ENCODE measurements around the gene GRK5. TPM values are rescaled to one million over a fixed set of nuclear protein-coding genes. Genes with fewer than 3 reads are reported as not detected.

Gene GRK5
- total RNA-seq, 1 experiment from 2014 or later = 2.3 TPM

DNA sequence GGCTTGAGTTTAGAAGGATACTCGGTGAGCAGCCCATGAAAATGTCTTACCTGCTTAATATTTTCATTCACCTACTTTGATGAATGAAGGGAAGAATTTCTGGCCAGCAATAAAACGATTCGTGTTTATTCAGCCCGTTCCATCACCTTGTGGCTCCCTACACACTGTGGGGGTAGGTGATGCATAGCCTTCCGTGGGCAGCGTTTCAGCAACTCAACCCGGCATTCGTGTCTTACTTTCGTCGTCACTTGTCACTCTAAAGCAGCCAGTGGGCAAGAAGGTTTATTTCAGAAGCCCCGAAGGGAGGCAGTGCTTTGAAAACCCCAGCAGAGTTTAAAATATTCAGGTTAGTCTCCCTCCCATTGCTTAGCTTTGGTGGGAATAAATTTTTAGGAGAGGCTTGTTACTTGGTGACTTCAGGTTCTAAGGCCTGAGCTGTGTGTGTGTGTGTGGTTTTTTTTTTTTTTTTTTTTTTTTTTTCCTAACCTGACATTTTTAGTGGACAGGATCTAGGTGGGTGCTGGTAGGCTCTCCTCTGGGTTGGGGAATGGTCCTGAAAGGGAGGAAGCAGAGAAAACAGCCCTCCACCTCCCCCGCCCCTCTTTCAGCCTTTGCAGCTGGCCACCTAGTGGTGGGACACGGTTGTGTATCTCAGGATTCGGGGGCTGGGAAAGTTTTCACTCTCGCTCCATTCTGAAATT is 1.8 kb downstream of the GRK5 start:
- Mint-ChIP-seq H3K4me3 (peak overlapping the region; percentile 82), H3K27ac (no peak overlapping the region), H3K9me3 (no peaks in the 10 kb centered on the region), H3K27me3 (ENCODE audit: low read depth) (peaks cover 18% of the 10 kb centered on the region), H3K4me1 (peaks cover 51% of the 10 kb centered on the region), H3K36me3 (no peaks in the 10 kb centered on the region)
- ATAC-seq (peak; percentile 12), DNase-seq (ENCODE audit: low spot score) (peak; percentile 80)
- POLR2A ChIA-PET = interaction anchor here (0.5 kb wide), 1 partner anchor 376 kb away, joined by 3 read pairs; no protein-coding TSS in a partner anchor
- TF ChIP-seq ZNF532 (CRISPR knock-in tag; IDR thresholded peaks at IDR 0.05; ENCODE audit: borderline replicate concordance) (no peak), MXD4 (CRISPR knock-in tag; IDR thresholded peaks at IDR 0.05; ENCODE audit: borderline replicate concordance) (no peak), ZNF512 (CRISPR knock-in tag; IDR thresholded peaks at IDR 0.05; ENCODE audit: borderline replicate concordance) (no peak)
- TF ChIP-seq, protein P1, sequence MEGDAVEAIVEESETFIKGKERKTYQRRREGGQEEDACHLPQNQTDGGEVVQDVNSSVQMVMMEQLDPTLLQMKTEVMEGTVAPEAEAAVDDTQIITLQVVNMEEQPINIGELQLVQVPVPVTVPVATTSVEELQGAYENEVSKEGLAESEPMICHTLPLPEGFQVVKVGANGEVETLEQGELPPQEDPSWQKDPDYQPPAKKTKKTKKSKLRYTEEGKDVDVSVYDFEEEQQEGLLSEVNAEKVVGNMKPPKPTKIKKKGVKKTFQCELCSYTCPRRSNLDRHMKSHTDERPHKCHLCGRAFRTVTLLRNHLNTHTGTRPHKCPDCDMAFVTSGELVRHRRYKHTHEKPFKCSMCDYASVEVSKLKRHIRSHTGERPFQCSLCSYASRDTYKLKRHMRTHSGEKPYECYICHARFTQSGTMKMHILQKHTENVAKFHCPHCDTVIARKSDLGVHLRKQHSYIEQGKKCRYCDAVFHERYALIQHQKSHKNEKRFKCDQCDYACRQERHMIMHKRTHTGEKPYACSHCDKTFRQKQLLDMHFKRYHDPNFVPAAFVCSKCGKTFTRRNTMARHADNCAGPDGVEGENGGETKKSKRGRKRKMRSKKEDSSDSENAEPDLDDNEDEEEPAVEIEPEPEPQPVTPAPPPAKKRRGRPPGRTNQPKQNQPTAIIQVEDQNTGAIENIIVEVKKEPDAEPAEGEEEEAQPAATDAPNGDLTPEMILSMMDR (IDR thresholded peaks at IDR 0.05) = peak; percentile 86
- CTCF ChIA-PET = interaction anchor here (0.6 to 4.5 kb wide), 31 partner anchors 9 to 279 kb away, joined by 3 to 59 read pairs (median 4); partner anchors contain the start of gene DENND10

DNA sequence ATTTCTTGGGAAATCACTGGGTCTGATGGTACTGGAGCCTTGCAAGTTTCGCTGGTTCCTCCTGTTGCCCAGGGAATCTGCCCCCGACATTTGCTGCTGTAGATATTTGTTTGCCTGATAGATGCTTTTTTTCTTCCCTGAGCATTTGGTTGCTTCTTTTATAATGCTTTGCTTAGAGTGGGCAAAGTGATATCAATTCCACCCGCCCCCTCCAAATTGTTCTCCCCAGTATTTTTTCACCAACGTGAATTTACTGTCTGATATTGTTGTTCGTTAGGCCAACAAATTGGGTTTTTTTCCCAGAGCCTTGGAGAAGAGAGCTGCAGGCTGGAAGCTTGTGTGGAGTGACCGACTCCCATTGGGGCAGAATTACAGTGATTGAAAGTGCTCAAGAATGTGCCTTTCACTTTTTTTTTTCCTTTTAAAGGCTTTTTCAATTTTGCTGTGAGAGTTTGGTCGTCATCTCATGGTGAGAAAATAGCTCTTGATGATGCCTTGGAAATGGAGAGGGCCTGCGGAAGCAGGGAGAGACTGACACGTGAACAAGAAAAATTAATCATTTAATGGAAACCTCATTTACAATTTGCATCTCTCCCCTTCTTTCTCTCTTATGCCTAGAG is 2.5 kb downstream of the GRK5 start:
- peaks cover 52% of the 10 kb centered on the region for H3K4me1 Mint-ChIP-seq
- peak overlapping the region; percentile 41 for H3K4me3 Mint-ChIP-seq
- ChIA-PET POLR2A (interaction anchor here (0.5 to 0.7 kb wide), 3 partner anchors 376 to 1111 kb away, joined by 3 read pairs; partner anchors contain the start of gene TIAL1), CTCF (interaction anchor here (0.6 to 4.5 kb wide), 30 partner anchors 8 to 393 kb away, joined by 3 to 59 read pairs (median 4); partner anchors contain the start of gene DENND10)
- ATAC-seq = no peak
- no peak for DNase-seq (ENCODE audit: low spot score)
- H3K9me3 Mint-ChIP-seq = no peaks in the 10 kb centered on the region
- H3K27ac Mint-ChIP-seq = no peak overlapping the region
- H3K36me3 Mint-ChIP-seq = no peaks in the 10 kb centered on the region
- no peak for TF ChIP-seq JUN (CRISPR knock-in tag; IDR thresholded peaks at IDR 0.05)
- no peak for TF ChIP-seq GTF2I (CRISPR knock-in tag; conservative IDR thresholded peaks at IDR 0.05)
- TF ChIP-seq ZNF396 (CRISPR knock-in tag; IDR thresholded peaks at IDR 0.05; ENCODE audit: borderline replicate concordance) = no peak
- no peak for TF ChIP-seq ZNF671 (CRISPR knock-in tag; IDR thresholded peaks at IDR 0.05)
- no peak for TF ChIP-seq TCF7 (CRISPR knock-in tag; IDR thresholded peaks at IDR 0.05; ENCODE audit: low read depth)
- TF ChIP-seq ZNF512 (CRISPR knock-in tag; IDR thresholded peaks at IDR 0.05; ENCODE audit: borderline replicate concordance) = no peak
- no peak for TF ChIP-seq CDX4 (CRISPR knock-in tag; IDR thresholded peaks at IDR 0.05; ENCODE audit: borderline replicate concordance)
- no peak for TF ChIP-seq EMX1 (CRISPR knock-in tag; IDR thresholded peaks at IDR 0.05)
- TF ChIP-seq, protein P2, sequence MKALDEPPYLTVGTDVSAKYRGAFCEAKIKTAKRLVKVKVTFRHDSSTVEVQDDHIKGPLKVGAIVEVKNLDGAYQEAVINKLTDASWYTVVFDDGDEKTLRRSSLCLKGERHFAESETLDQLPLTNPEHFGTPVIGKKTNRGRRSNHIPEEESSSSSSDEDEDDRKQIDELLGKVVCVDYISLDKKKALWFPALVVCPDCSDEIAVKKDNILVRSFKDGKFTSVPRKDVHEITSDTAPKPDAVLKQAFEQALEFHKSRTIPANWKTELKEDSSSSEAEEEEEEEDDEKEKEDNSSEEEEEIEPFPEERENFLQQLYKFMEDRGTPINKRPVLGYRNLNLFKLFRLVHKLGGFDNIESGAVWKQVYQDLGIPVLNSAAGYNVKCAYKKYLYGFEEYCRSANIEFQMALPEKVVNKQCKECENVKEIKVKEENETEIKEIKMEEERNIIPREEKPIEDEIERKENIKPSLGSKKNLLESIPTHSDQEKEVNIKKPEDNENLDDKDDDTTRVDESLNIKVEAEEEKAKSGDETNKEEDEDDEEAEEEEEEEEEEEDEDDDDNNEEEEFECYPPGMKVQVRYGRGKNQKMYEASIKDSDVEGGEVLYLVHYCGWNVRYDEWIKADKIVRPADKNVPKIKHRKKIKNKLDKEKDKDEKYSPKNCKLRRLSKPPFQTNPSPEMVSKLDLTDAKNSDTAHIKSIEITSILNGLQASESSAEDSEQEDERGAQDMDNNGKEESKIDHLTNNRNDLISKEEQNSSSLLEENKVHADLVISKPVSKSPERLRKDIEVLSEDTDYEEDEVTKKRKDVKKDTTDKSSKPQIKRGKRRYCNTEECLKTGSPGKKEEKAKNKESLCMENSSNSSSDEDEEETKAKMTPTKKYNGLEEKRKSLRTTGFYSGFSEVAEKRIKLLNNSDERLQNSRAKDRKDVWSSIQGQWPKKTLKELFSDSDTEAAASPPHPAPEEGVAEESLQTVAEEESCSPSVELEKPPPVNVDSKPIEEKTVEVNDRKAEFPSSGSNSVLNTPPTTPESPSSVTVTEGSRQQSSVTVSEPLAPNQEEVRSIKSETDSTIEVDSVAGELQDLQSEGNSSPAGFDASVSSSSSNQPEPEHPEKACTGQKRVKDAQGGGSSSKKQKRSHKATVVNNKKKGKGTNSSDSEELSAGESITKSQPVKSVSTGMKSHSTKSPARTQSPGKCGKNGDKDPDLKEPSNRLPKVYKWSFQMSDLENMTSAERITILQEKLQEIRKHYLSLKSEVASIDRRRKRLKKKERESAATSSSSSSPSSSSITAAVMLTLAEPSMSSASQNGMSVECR (CRISPR knock-in tag; IDR thresholded peaks at IDR 0.05; ENCODE audit: borderline replicate concordance) = no peak
- H3K27me3 Mint-ChIP-seq (ENCODE audit: low read depth) = peaks cover 18% of the 10 kb centered on the region
